OCI-LY7 (cell line): ENCODE measurements around the gene C1orf116.

Experiments
- CTCF ChIP-seq: fragments of 200-600 bp; sonication (generic); conservative IDR thresholded peaks from 2 replicates; pipeline ENCODE4 v1.5.1; 2014; ENCODE audit warnings: mild to moderate bottlenecking, antibody characterized with exemption, low read length, moderate library complexity, mixed read lengths
- EZH2phosphoT487 ChIP-seq: fragments of 200-600 bp; sonication (generic); IDR thresholded peaks from 2 replicates; pipeline ENCODE4 v1.6.1; 2018; ENCODE audit warnings: low read depth, borderline replicate concordance, mild to moderate bottlenecking, mixed run types, antibody characterized with exemption, low read length, moderate library complexity, mixed read lengths

- TF ChIP-seq CTCF (no peak), EZH2phosphoT487 (no peak)
These were observed 13.8 kb downstream of the C1orf116 start for GRCh38 chr1:207018707-207019106.
